Activated T-cell treated with anti-CD3 and anti-CD28 coated beads, Interleukin-2, amount 50 U/mL, for 1 hour (primary cell): Measurements from ENCODE around the gene PEMT.
"Not testable (repeated sequence)": the region's sequence is repeated elsewhere in the genome, so short reads cannot be mapped to it uniquely, and the experiment has no call there.

Experiments
- DNase-seq: peaks from one replicate; pipeline ENCODE4 v3.0.0-alpha.2; 2020

Gene PEMT

GRCh38 chr17:17498606-17499301 lies 92.8 kb downstream of the PEMT start:
- DNase-seq: no peak

GRCh38 chr17:17497845-17498520 lies 93.5 kb downstream of the PEMT start:
- no peak for DNase-seq

- DNase-seq: no peak
These were observed 94.3 kb downstream of the PEMT start for GRCh38 chr17:17497065-17497844.

- peak; percentile 86 for DNase-seq
These were observed 95.1 kb downstream of the PEMT start, which contains the start of gene RASD1 for GRCh38 chr17:17496189-17497064. TSS of gene RASD1 (minus strand) at chr17:17496395. CDS start at chr17:17496181, 214 bp downstream.

- peak; percentile 47 for DNase-seq
These were observed 95.8 kb downstream of the PEMT start for GRCh38 chr17:17495536-17496188.

- peak; percentile 36 for DNase-seq
These were observed 96.5 kb downstream of the PEMT start for GRCh38 chr17:17494870-17495535.

GRCh38 chr17:17494499-17494869 lies 97.0 kb downstream of the PEMT start:
- no peak for DNase-seq

- no peak for DNase-seq
These were observed 97.5 kb downstream of the PEMT start for GRCh38 chr17:17493986-17494466.

- DNase-seq: no peak
These were observed 98.1 kb downstream of the PEMT start for GRCh38 chr17:17493249-17493985.

GRCh38 chr17:17492571-17492970 lies 98.9 kb downstream of the PEMT start:
- no peak for DNase-seq

GRCh38 chr17:17492085-17492484 lies 99.4 kb downstream of the PEMT start:
- DNase-seq: no peak

- DNase-seq: no peak
These were observed 99.9 kb downstream of the PEMT start for GRCh38 chr17:17491546-17491988.

GRCh38 chr17:17491031-17491471 lies 100.5 kb downstream of the PEMT start:
- DNase-seq: no peak

GRCh38 chr17:17487998-17488397 lies 103.5 kb downstream of the PEMT start:
- DNase-seq: no peak

- not testable (repeated sequence) for DNase-seq
These were observed 105.1 kb downstream of the PEMT start for GRCh38 chr17:17486416-17486815.

GRCh38 chr17:17485420-17485819 lies 106.1 kb downstream of the PEMT start:
- no peak for DNase-seq

GRCh38 chr17:17484451-17484899 lies 107.0 kb downstream of the PEMT start:
- no peak for DNase-seq

- no peak for DNase-seq
These were observed 109.6 kb downstream of the PEMT start for GRCh38 chr17:17481860-17482259.

- DNase-seq: no peak
These were observed 110.8 kb downstream of the PEMT start for GRCh38 chr17:17480593-17481148.

- DNase-seq: no peak
These were observed 112.3 kb downstream of the PEMT start for GRCh38 chr17:17479209-17479608.
